ENCODE data around the gene PATZ1. TPM values are rescaled to one million over a fixed set of nuclear protein-coding genes. Genes with fewer than 3 reads are reported as not detected.

PATZ1 gene
- polyA plus RNA-seq, 3 donors: 9.9 to 13.3 (median 12.3) TPM

GRCh38 chr22:31345331-31346254 is 553 bp downstream of the PATZ1 start:
- WGBS, 3 donors: 1 to 4% (median 3%) methylated on average over 80 to 124 of the region's 126 CpGs
- H3K27ac ChIP-seq (ENCODE audit: low read depth, low read length): peak overlapping the region; percentile 80

GRCh38 chr22:31344578-31345330 is 1.4 kb downstream of the PATZ1 start:
- 19 to 37% (median 33%) methylated on average over 35 of the region's 35 CpGs for WGBS, 3 donors
- no peak overlapping the region for H3K27ac ChIP-seq (ENCODE audit: low read depth, low read length)

GRCh38 chr22:31344256-31344577 is 1.9 kb downstream of the PATZ1 start:
- H3K27ac ChIP-seq (ENCODE audit: low read depth, low read length): no peak overlapping the region
- WGBS, 3 donors: 34 to 51% (median 50%) methylated on average over 12 of the region's 12 CpGs

- 7 to 26% (median 20%) methylated on average over 18 of the region's 18 CpGs for WGBS, 3 donors
- H3K27ac ChIP-seq (ENCODE audit: low read depth, low read length): no peak overlapping the region
Measured at GRCh38 chr22:31343235-31344191, 2.6 kb downstream of the PATZ1 start.

- no peak overlapping the region for H3K27ac ChIP-seq (ENCODE audit: low read depth, low read length)
- 19 to 61% (median 56%) methylated on average over 16 of the region's 16 CpGs for WGBS, 3 donors
Measured at GRCh38 chr22:31342389-31343140, 3.6 kb downstream of the PATZ1 start.

GRCh38 chr22:31341386-31342088 is 4.6 kb downstream of the PATZ1 start:
- 69 to 87% (median 84%) methylated on average over 14 of the region's 14 CpGs for WGBS, 3 donors
- no peak overlapping the region for H3K27ac ChIP-seq (ENCODE audit: low read depth, low read length)

GRCh38 chr22:31340765-31341247 is 5.3 kb downstream of the PATZ1 start:
- WGBS, 3 donors: 6 to 9% (median 7%) methylated on average over 2 of the region's 2 CpGs

GRCh38 chr22:31340360-31340759 is 5.8 kb downstream of the PATZ1 start:
- 86 to 94% (median 90%) methylated on average over 6 of the region's 6 CpGs for WGBS, 3 donors
- no peak overlapping the region for H3K27ac ChIP-seq (ENCODE audit: low read depth, low read length)

More at GRCh38 chr22:31340765-31341247, 5.3 kb downstream of the PATZ1 start:
- H3K27ac ChIP-seq (ENCODE audit: low read depth, low read length): no peak overlapping the region

- WGBS, 3 donors: 25 to 89% (median 84%) methylated on average over 6 of the region's 6 CpGs
- H3K27ac ChIP-seq (ENCODE audit: low read depth, low read length): no peak overlapping the region
Measured at GRCh38 chr22:31339148-31339832, 6.9 kb downstream of the PATZ1 start.

- WGBS, 3 donors: 77 to 87% (median 84%) methylated on average over 5 of the region's 5 CpGs
- no peak overlapping the region for H3K27ac ChIP-seq (ENCODE audit: low read depth, low read length)
Measured at GRCh38 chr22:31337178-31337577, 9.0 kb downstream of the PATZ1 start.

- WGBS, 3 donors: 83 to 89% (median 88%) methylated on average over 5 of the region's 5 CpGs
- H3K27ac ChIP-seq (ENCODE audit: low read depth, low read length): no peak overlapping the region
Measured at GRCh38 chr22:31334329-31334728, 11.8 kb downstream of the PATZ1 start.

- no peak overlapping the region for H3K27ac ChIP-seq (ENCODE audit: low read depth, low read length)
- 69 to 78% (median 77%) methylated on average over 2 of the region's 2 CpGs for WGBS, 3 donors
Measured at GRCh38 chr22:31333641-31334040, 12.5 kb downstream of the PATZ1 start.

- 69 to 83% (median 78%) methylated on average over 1 of the region's 1 CpG for WGBS, 3 donors
- no peak overlapping the region for H3K27ac ChIP-seq (ENCODE audit: low read depth, low read length)
Measured at GRCh38 chr22:31332886-31333285, 13.3 kb downstream of the PATZ1 start.

- 90 to 95% (median 93%) methylated on average over 8 of the region's 8 CpGs for WGBS, 3 donors
- no peak overlapping the region for H3K27ac ChIP-seq (ENCODE audit: low read depth, low read length)
Measured at GRCh38 chr22:31332010-31332409, 14.1 kb downstream of the PATZ1 start.

- 77 to 82% (median 79%) methylated on average over 9 of the region's 9 CpGs for WGBS, 3 donors
Measured at GRCh38 chr22:31329453-31330215, 16.5 kb downstream of the PATZ1 start.

GRCh38 chr22:31329029-31329428 is 17.1 kb downstream of the PATZ1 start:
- no peak overlapping the region for H3K27ac ChIP-seq (ENCODE audit: low read depth, low read length)
- WGBS, 3 donors: 89 to 90% (median 90%) methylated on average over 4 of the region's 4 CpGs

More at GRCh38 chr22:31329453-31330215, 16.5 kb downstream of the PATZ1 start:
- H3K27ac ChIP-seq (ENCODE audit: low read depth, low read length): no peak overlapping the region

Data from adipose tissue (tissue), 3 donors.